IMR-90 (cell line): ENCODE measurements around the gene PROSER2.

Experiments used
- TF ChIP-seq, protein P1 (sequence below): fragments of 150-350 bp; IDR thresholded peaks from 2 replicates; pipeline ENCODE4 v1.6.1; 2017; ENCODE audit warnings: mild to moderate bottlenecking, antibody characterized with exemption, low read length, low read depth
- TF ChIP-seq, protein P2 (sequence below): conservative IDR thresholded peaks from 2 replicates; pipeline ENCODE4 v1.5.1; 2012; ENCODE audit warnings: mild to moderate bottlenecking, low read depth, low read length, improper control_type of control experiment

DNA sequence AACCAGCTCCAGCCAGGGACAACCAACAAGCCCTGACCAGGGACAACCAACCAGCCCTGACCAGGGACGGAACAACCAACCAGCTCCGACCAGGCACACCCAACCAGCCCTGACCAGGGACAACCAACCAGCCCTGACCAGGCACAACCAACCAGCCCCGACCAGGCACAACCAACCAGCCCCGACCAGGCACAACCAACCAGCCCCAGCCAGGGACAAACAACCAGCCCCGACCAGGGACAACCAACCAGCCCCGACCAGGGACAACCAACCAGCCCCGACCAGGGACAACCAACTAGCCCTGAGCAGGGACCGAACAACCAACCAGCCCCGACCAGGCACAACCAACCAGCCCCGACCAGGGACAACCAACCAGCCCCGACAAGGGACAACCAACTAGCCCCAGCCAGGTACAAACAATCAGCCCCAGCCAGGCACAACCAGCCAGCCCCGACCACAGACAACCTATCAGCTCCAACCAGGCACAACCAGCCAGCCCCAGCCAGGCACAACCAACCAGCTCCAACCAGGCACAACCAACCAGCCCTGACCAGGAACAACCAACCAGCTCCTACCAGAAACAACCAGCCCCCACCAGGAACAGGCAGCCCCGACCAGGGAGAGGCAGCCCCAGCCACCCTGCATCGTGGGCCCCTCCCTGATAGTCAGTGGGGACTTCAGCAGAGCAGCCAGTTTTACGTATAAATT is 56.4 kb downstream of the PROSER2 start:
- TF ChIP-seq, protein P1, sequence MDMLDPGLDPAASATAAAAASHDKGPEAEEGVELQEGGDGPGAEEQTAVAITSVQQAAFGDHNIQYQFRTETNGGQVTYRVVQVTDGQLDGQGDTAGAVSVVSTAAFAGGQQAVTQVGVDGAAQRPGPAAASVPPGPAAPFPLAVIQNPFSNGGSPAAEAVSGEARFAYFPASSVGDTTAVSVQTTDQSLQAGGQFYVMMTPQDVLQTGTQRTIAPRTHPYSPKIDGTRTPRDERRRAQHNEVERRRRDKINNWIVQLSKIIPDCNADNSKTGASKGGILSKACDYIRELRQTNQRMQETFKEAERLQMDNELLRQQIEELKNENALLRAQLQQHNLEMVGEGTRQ = no peak
- TF ChIP-seq, protein P2, sequence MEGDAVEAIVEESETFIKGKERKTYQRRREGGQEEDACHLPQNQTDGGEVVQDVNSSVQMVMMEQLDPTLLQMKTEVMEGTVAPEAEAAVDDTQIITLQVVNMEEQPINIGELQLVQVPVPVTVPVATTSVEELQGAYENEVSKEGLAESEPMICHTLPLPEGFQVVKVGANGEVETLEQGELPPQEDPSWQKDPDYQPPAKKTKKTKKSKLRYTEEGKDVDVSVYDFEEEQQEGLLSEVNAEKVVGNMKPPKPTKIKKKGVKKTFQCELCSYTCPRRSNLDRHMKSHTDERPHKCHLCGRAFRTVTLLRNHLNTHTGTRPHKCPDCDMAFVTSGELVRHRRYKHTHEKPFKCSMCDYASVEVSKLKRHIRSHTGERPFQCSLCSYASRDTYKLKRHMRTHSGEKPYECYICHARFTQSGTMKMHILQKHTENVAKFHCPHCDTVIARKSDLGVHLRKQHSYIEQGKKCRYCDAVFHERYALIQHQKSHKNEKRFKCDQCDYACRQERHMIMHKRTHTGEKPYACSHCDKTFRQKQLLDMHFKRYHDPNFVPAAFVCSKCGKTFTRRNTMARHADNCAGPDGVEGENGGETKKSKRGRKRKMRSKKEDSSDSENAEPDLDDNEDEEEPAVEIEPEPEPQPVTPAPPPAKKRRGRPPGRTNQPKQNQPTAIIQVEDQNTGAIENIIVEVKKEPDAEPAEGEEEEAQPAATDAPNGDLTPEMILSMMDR = no peak
